Aorta (tissue), 5 donors: ENCODE measurements around the gene DPEP3. TPM values are rescaled to one million over a fixed set of nuclear protein-coding genes. Genes with fewer than 3 reads are reported as not detected.

Source experiments
- ATAC-seq: fragments of 200-7000 bp; cut with Tn5 transposase; one replicate; pipeline ENCODE4 v1.9.1; 2022; ENCODE audit warnings: moderate library complexity; ENCODE audit not compliant: low FRiP score
- DNase-seq, 2 donors: peaks; one replicate each; pipeline ENCODE4 v3.0.0-alpha.2; 2020
- H3K27ac ChIP-seq, 2 donors: one replicate each; pipeline ENCODE4 v1.5.1; 2013; ENCODE audit warnings: low read length in 2 of 2, mild to moderate bottlenecking in 2 of 2, moderate library complexity in 2 of 2, control low read depth in 1 of 2, inconsistent platforms in 1 of 2, low read depth in 1 of 2
- H3K27me3 ChIP-seq, 2 donors: one replicate each; pipeline ENCODE4 v1.6.1; 2013; ENCODE audit warnings: control low read depth in 1 of 2, low read length in 1 of 2, mild to moderate bottlenecking in 1 of 2, moderate library complexity in 1 of 2; ENCODE audit not compliant: insufficient read depth in 2 of 2, control insufficient read depth in 1 of 2
- H3K36me3 ChIP-seq, 2 donors: one replicate each; pipeline ENCODE4 v1.6.1; 2013; ENCODE audit warnings: control low read depth in 1 of 2, low read length in 1 of 2, mild to moderate bottlenecking in 1 of 2; ENCODE audit not compliant: insufficient read depth in 2 of 2, control insufficient read depth in 1 of 2
- H3K4me1 ChIP-seq, 2 donors: one replicate each; pipeline ENCODE4 v1.6.1; 2013; ENCODE audit warnings: low read length in 2 of 2, control low read depth in 1 of 2, mild to moderate bottlenecking in 1 of 2, moderate library complexity in 1 of 2; ENCODE audit not compliant: insufficient read depth in 2 of 2, control insufficient read depth in 1 of 2
- H3K4me3 ChIP-seq, 2 donors: one replicate each; pipeline ENCODE4 v1.5.1; 2013; ENCODE audit warnings: low read length in 2 of 2, control low read depth in 1 of 2, mild to moderate bottlenecking in 1 of 2
- H3K9me3 ChIP-seq: one replicate; pipeline ENCODE4 v1.6.1; 2013; ENCODE audit warnings: mild to moderate bottlenecking, low read length; ENCODE audit not compliant: control insufficient read depth
- WGBS, 2 donors: extraction: QIAGEN DNeasy Blood & Tissue Kit; methylation state at CpG; one replicate each; pipeline ENCODE4 v1.1.7; 2013; 5-methylcytosine and 5-hydroxymethylcytosine counted together
- intact Hi-C, 2 donors: fragments of 100-400 bp; cut with DNase I; formaldehyde crosslinking; loops; one replicate each; pipeline versions ENCODE4 v1.14.2 to v1.15.0; 2022
- long read RNA-seq, 2 donors: library from polyadenylated mRNA; unstranded; transcript quantifications; one replicate each; pipeline ENCODE4 v2.0.0, GENCODE V29; 2020 to 2021
- polyA plus RNA-seq, 2 donors: library from polyadenylated mRNA; stranded (reverse); fragments of 200-250 nt; gene quantifications; one replicate each; pipeline ENCODE4 v1.2.3, GENCODE V29; 2013
- total RNA-seq, 2 donors: library from RNA; stranded (reverse); fragmentation: NEBNext Ultra II Directional; extraction: Animal tissue kit (Norgen Biotek cat#: 25700); gene quantifications; one replicate each; pipeline ENCODE4 v1.2.1, GENCODE V29; 2021
- donor health status: healthy with polysubstance abuse.
- donor health status: Bipolar disorder and iron deficiency.
- donor health status: DM: no; HTN: no; CAD: no.
- donor health status: DM: no; HTN: no; CAD: no.
- donor health status: DM: yes; HTN: yes; CAD: no.

DPEP3 gene, protein sequence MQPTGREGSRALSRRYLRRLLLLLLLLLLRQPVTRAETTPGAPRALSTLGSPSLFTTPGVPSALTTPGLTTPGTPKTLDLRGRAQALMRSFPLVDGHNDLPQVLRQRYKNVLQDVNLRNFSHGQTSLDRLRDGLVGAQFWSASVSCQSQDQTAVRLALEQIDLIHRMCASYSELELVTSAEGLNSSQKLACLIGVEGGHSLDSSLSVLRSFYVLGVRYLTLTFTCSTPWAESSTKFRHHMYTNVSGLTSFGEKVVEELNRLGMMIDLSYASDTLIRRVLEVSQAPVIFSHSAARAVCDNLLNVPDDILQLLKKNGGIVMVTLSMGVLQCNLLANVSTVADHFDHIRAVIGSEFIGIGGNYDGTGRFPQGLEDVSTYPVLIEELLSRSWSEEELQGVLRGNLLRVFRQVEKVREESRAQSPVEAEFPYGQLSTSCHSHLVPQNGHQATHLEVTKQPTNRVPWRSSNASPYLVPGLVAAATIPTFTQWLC
- total RNA-seq (not detected), polyA plus RNA-seq (not detected)
- long read RNA-seq, donor 1, partial matches to known transcripts, result 0 of 2 reads
- long read RNA-seq, donor 1, other reads (novel, unspliced or antisense), result 0 of 2 reads
- long read RNA-seq, donor 2, result 0 reads

DNA sequence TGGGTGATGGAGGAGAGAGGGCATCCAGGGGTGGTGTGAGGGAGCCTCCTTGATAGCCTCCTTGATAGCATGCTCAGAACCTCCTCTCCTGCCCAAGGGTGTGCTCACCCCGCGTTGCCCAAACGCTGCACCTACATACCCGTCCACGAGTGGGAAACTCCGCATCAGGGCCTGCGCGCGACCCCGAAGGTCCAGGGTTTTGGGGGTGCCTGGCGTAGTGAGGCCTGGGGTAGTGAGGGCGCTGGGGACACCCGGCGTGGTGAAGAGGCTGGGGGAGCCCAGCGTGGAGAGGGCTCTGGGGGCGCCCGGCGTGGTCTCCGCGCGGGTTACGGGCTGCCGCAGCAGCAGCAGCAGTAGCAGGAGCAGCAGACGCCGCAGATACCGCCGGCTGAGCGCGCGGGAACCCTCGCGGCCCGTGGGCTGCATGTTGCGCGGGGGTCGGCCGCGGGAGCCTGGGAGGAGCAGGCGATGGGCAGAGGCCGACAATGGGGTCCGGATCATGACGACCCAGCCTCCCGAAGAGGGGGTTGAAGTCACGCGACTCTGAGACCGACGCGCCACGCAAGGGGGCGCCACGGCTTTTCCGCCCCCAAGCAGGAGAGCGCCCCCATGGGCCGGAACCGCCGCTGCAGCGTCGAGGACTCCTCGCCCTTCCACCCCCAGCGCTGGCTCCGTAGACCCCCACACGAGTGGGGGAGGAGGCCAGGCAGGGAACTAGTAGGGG, at the start of gene DPEP3:
TSS of gene DPEP3 (minus strand) at position 545 of the 724 bp plus-strand sequence. CDS start at position 426, 119 bp downstream.
- DNase-seq (no peak), ATAC-seq (no peak)
- intact Hi-C loops, result no loop called here
- no peaks in the 10 kb centered on the region for H3K36me3 ChIP-seq
- no peak within 1 kb of the TSS for H3K27ac ChIP-seq
- WGBS, 2 donors, result 54% methylated on average over 54 to 62 of the region's 62 CpGs
- H3K4me1 ChIP-seq, result no peaks in the 10 kb centered on the region
- no peak within 1 kb of the TSS for H3K4me3 ChIP-seq
- H3K9me3 ChIP-seq, result no peaks in the 10 kb centered on the region
- no peaks in the 10 kb centered on the region for H3K27me3 ChIP-seq

DNA sequence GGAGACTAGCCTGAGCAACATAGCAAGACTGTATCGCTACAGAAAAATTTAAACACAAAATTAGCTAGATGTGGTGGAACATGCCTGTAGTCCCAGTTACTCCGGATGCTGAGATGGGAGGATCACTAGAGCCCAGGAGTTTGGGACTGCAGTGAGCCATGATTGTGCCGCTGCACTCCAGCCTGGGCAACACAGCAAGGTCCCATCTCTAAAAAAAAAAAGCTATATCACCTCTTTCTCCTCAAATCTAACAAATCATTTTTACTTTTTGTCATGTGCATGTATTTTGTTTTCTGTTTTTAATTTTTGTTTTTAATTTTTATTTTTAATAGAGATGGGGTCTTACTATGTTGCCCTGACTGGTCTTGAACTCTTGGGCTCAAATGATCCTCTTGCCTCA, 48.7 kb upstream of the DPEP3 start:
- H3K27ac ChIP-seq, result no peak overlapping the region
- H3K9me3 ChIP-seq, result no peaks in the 10 kb centered on the region
- DNase-seq (no peak), ATAC-seq (no peak)
- WGBS, 2 donors, result 93 to 100% methylated on average over 3 of the region's 3 CpGs
- no peaks in the 10 kb centered on the region for H3K4me1 ChIP-seq
- peaks cover 0 to 4% of the 10 kb centered on the region in 2 donors for H3K36me3 ChIP-seq
- H3K4me3 ChIP-seq, result no peak overlapping the region
- no peaks in the 10 kb centered on the region for H3K27me3 ChIP-seq
- intact Hi-C loops, result no loop called here

DNA sequence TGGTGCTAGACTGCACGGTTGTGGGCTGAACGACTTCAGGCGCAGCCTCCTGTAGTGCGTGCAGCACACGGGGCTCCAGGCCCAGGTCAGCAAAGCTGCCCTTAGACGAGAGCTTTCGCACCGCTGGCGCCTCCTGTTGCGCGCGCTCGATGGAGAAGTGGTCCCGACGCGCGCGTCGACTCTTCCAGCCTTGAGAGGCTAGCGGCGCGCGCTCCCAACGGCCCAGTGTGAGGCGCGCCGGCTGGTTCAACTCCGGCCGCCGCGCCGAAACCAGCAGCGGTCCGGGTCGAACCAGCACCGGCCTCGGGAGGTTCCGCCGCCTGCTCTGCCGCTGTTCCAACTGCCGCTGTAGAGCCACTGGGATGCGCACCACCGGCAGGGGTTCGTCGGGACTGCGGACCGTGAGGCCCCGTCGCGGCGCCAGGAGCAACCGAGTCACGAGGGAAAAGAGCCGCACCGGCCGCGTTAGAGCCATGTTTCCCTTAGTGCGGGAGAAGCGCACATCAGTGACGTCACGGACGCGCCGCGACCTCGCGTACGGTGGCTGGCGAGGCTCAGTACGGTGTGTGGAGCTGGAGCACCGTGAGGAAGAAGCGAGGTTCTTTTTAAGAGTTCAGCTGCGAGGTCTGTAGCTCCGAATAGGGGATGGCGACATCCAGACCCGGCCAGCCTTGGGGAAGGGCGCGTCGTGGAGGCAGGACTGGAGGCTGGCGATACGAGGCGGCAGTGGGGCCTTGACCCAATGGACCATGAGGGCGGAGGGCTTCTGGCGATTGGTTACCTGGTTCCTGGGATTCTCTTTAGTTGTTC, 42.6 kb upstream of the DPEP3 start, which contains the start of the genes DDX28 and DUS2:
TSS of gene DDX28 (minus strand) at position 505 of the 810 bp plus-strand sequence. CDS start at position 475, 30 bp downstream.
TSS of gene DUS2 (plus strand) at position 557 of the 810 bp plus-strand sequence. CDS start 14,740 bp downstream, outside the sequence.
- peak within 1 kb of the TSS in 1 of 2 donors; percentile 52 for H3K27ac ChIP-seq
- H3K9me3 ChIP-seq, result no peaks in the 10 kb centered on the region
- no peaks in the 10 kb centered on the region for H3K27me3 ChIP-seq
- H3K36me3 ChIP-seq, result no peaks in the 10 kb centered on the region
- peak; percentile 99 for ATAC-seq
- peak within 1 kb of the TSS; percentile 46 for H3K4me3 ChIP-seq
- intact Hi-C loops, result no loop called here
- peak; percentile 95 to 98 for DNase-seq
- no peaks in the 10 kb centered on the region for H3K4me1 ChIP-seq
- WGBS, 2 donors, result 0% methylated on average over 84 of the region's 84 CpGs

DNA sequence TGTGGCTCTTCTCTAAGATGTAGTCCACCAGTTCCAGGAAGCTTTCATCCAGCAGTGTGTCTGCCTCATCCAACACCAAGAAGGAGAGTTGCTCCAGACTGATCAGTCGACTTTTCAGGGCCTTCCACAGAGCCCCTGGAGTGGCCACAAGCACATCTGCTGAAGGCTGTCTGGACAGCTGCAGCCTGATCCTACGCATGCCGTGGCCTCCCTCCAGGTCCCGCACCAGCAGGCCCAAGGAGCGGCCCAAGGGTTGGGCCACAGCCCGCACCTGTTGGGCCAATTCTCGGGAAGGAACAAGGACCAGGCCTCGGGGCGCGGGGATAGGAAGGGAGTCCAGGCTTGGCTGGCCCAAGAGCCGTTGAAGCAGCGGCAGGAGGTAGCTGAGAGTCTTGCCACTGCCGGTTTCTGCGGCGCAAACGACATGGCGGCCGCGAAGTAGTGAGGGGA, 42.0 kb upstream of the DPEP3 start:
- Histone ChIP-seq H3K27me3 (no peaks in the 10 kb centered on the region), H3K4me1 (no peaks in the 10 kb centered on the region), H3K27ac (no peak overlapping the region), H3K4me3 (peak overlapping the region; percentile 46), H3K9me3 (no peaks in the 10 kb centered on the region), H3K36me3 (no peaks in the 10 kb centered on the region)
- intact Hi-C loops, result no loop called here
- peak in 1 of 2 donors; percentile 75 for DNase-seq
- WGBS, 2 donors, result 9 to 13% methylated on average over 19 of the region's 19 CpGs
- peak; percentile 3 for ATAC-seq

DNA sequence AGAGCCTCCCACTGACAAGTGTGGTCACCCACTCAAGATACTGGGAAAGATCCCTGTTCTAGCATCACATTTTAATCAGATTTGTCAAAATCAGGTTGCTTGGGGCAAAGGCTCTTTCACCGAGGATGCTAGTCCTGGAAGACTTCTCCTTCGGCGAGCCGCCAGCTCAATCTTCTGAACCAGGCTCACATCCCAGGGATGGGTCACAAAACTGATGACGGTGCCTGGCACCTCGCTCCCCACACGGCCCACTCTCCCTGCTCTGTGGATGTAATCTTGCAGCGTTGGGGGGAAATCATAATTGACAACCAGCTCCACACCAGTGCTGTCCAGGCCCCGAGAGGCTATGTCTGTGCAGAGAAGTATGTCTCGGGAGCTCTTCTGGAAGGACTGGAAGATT, 41.2 kb upstream of the DPEP3 start:
- intact Hi-C loops, result no loop called here
- ATAC-seq, result no peak
- Histone ChIP-seq H3K9me3 (no peaks in the 10 kb centered on the region), H3K27me3 (no peaks in the 10 kb centered on the region), H3K4me1 (no peaks in the 10 kb centered on the region), H3K27ac (no peak overlapping the region), H3K4me3 (no peak overlapping the region), H3K36me3 (no peaks in the 10 kb centered on the region)
- DNase-seq, result no peak
- 95 to 96% methylated on average over 10 of the region's 10 CpGs for WGBS, 2 donors

DNA sequence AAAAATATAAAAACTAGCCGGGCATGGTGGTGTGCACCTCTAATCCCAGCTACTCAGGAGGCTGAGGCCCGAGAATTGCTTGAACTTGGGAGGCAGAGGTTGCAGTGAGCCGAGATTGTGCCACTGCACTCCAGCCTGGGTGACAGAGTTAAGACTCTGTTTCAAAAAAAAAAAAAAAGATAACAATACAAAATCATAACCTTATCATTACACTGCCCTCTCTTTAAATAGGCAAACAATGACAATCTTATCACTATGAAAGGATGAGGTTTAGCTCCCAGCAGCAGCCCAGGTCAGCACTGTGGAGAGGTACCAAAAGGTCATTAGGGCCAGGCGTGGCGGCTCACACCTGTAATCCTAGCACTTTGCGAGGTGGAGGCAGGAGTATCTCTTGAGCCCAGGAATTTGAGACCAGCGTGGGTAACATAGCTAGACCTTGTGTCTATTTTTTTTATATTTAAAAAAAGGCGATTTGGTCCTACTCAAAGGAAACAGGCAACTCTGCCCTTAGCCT, 38.9 kb upstream of the DPEP3 start:
- H3K36me3 ChIP-seq, result no peaks in the 10 kb centered on the region
- no peak for DNase-seq
- H3K27ac ChIP-seq, result no peak overlapping the region
- no peak for ATAC-seq
- H3K4me1 ChIP-seq, result no peaks in the 10 kb centered on the region
- H3K9me3 ChIP-seq, result no peaks in the 10 kb centered on the region
- H3K27me3 ChIP-seq, result no peaks in the 10 kb centered on the region
- intact Hi-C loops, result no loop called here
- WGBS, 2 donors, result 67 to 71% methylated on average over 8 of the region's 8 CpGs
- no peak overlapping the region for H3K4me3 ChIP-seq

DNA sequence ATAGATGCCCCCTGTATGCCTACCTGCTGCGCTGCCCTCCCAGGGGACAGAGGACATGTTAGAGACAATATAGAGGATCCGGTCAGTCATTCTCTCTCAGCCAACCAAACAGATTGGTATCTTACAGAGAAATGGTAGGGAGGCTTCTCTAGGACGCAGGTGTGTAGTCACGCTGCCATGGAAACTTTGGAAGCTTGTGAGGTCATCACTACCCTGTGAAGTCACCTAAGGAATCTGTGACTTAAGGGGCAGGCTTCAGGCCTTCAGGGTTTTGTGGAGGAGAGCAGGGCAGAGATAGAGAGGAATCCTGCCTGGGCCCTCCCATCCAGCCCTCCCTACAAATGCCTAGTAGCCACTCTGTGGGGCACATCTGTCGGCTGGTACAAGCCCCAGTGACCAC, 35.4 kb upstream of the DPEP3 start, which contains the start of gene DPEP2NB:
TSS of gene DPEP2NB (minus strand) at position 231 of the 400 bp plus-strand sequence. CDS start at position 90, 141 bp downstream.
- H3K27me3 ChIP-seq, result no peaks in the 10 kb centered on the region
- intact Hi-C loops, result no loop called here
- H3K27ac ChIP-seq, result no peak within 1 kb of the TSS
- H3K4me1 ChIP-seq, result no peaks in the 10 kb centered on the region
- ATAC-seq (no peak), DNase-seq (no peak)
- H3K4me3 ChIP-seq, result no peak within 1 kb of the TSS
- H3K9me3 ChIP-seq, result no peaks in the 10 kb centered on the region
- H3K36me3 ChIP-seq, result no peaks in the 10 kb centered on the region
- WGBS, 2 donors, result 82 to 85% methylated on average over 5 of the region's 5 CpGs

DNA sequence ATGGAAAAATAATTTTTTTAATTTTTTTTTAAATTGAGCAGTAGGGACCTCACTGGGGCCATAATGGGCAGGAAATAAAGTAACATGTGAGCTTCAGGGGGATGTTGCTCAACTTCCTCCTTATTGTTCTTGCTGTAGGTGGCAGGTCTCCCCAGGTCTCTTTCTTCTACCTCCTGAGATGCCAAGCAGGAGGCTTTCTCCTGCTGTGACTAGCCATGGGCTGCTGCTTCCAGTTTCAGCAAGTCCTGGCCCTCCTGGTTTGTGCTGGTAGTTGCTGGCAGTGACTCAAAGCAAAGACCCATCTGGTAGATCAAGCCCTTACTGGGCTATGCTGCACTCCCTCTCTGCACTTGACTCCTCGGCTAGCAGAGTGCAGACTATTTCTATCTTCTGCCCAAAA, 33.1 kb upstream of the DPEP3 start:
- Histone ChIP-seq H3K4me1 (no peaks in the 10 kb centered on the region), H3K27ac (no peak overlapping the region), H3K27me3 (no peaks in the 10 kb centered on the region), H3K4me3 (no peak overlapping the region), H3K36me3 (no peaks in the 10 kb centered on the region), H3K9me3 (no peaks in the 10 kb centered on the region)
- DNase-seq, result no peak
- 69 to 74% methylated on average over 1 of the region's 1 CpG for WGBS, 2 donors
- ATAC-seq, result no peak
- intact Hi-C loops, result no loop called here
